HEK293T (cell line): ENCODE results near the gene KCNK5.

Experiments used
- BHLHE40 ChIP-seq: fragments of 450-650 bp; IDR thresholded peaks from 2 replicates; pipeline ENCODE4 v1.6.1; 2016; ENCODE audit warnings: mild to moderate bottlenecking, moderate library complexity, borderline replicate concordance
- CTBP1 ChIP-seq: fragments of 450-650 bp; IDR thresholded peaks from 2 replicates; pipeline ENCODE4 v1.6.1; 2016; ENCODE audit warnings: borderline replicate concordance
- ELF4 ChIP-seq: fragments of 450-650 bp; IDR thresholded peaks from 2 replicates; pipeline ENCODE4 v1.6.1; 2017; ENCODE audit warnings: antibody characterized with exemption
- FOXA1 ChIP-seq: fragments of 450-650 bp; IDR thresholded peaks from 2 replicates; pipeline ENCODE4 v1.6.1; 2016; ENCODE audit warnings: mild to moderate bottlenecking
- FOXM1 ChIP-seq: fragments of 450-650 bp; IDR thresholded peaks from 2 replicates; pipeline ENCODE4 v1.6.1; 2017; ENCODE audit warnings: mild to moderate bottlenecking, borderline replicate concordance
- PKNOX1 ChIP-seq: fragments of 450-650 bp; IDR thresholded peaks from 2 replicates; pipeline ENCODE4 v1.6.1; 2016
- SP1 ChIP-seq: fragments of 450-650 bp; IDR thresholded peaks from 2 replicates; pipeline ENCODE4 v1.6.1; 2017
- TARDBP ChIP-seq: fragments of 450-650 bp; IDR thresholded peaks from 2 replicates; pipeline ENCODE4 v1.6.1; 2016

GRCh38 chr6:39189915-39190544, 39.2 kb downstream of the KCNK5 start:
- no peak for TF ChIP-seq PKNOX1
- no peak for TF ChIP-seq TARDBP
- TF ChIP-seq CTBP1, result no peak
- no peak for TF ChIP-seq FOXM1
- TF ChIP-seq FOXA1, result no peak
- no peak for TF ChIP-seq ELF4
- TF ChIP-seq SP1, result no peak
- no peak for TF ChIP-seq BHLHE40
